Stimulated activated CD8-positive, alpha-beta memory T cell treated with anti-CD3 and anti-CD28 coated beads, Interleukin-7, amount 100 ng/mL, for 24 hours (primary cell): ENCODE data around the gene LPXN.

ENCODE experiments used
- DNase-seq: peaks from one replicate; pipeline ENCODE4 v3.0.0-alpha.2; 2020; ENCODE audit warnings: low read depth

Gene LPXN

DNA sequence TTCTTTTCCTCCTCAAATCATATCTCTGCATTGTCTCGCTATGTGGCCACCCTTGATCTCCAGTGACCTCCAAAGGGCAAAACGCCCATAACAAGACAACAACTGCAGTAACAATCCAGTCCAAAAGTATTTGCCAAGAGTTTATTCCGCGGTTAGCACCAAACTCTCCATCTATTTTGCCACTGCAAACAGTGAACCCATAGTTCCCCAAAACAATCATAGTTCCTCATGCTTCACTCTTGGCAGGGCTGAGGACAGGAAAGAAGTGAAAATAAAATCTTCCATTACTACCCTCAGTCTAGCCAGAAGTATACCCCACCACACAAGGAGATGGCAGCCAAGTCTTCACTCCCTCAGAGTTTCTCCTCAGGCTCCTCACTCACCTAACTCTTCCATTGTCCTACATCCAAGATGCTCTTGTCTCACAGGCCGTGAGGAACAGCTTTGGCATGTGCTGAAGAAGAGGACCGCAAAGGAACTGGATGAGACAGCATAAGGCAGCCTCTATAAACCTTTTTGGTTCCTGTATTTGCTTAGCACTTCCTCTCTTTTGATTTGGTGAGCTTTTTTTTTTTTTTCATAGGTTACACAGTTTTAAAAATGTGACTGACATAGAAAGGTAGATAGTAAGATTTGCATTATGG, at the start of gene LPXN:
LPXN (minus strand) TSS at position 480 of the 644 bp plus-strand sequence; CDS start at position 396, 84 bp downstream.
- no peak for DNase-seq

DNA sequence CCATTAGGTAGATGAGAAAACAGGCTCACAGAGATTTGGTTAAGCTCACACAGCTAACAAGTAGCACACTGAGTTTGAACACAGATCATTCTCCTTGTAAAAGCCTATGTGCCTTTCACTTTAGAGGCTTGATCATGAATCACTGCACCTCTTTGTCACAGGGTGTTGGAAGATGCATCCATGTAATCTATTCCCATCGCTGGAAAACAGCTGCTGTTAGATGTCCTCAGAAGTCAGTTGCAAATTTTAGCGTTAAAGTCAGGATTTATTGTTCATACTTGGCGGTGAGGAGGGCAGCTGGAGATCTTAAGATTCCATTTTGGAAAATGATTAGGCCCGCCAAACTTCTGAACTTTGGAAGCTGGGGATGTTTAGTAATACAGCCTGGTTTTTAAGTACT, 49.4 kb upstream of the LPXN start:
- DNase-seq = no peak

- no peak for DNase-seq
Observed at GRCh38 chr11:58622344-58622743, 46.7 kb upstream of the LPXN start, which contains the start of gene CNTF. TSS of gene CNTF (plus strand) at chr11:58622665. CDS start at chr11:58622753, 88 bp downstream.

- no peak for DNase-seq
Observed at GRCh38 chr11:58621586-58622262, 46.1 kb upstream of the LPXN start.

DNA sequence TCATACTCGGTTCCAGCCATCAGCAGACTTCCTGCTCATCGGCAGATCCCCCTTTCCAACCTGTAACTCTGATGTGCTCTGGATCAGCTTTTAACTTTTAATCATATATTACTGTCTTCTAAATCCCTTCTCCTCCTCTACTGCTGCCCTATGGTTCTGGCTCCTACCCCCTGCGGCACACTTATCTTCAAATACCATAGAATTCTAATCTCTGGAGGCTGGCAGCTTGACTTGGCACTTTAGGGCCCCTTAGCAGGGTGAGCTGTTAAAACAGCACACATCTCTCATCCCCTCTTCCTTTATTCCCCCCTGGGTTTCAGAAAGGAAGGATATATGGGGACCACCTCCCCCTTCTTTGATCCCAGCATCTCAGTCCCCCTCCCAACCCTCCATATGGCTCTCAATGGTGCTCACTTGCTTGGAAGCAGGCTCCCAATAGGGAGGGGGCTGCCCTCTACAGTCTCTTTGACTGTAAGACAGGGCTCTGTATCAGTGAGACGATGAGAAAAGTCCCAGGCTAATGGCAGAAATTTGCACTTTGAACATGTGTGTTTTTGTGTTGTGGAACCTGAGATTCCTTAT, 42.4 kb upstream of the LPXN start:
- no peak for DNase-seq

- no peak for DNase-seq
Observed at GRCh38 chr11:58616594-58616993, 40.9 kb upstream of the LPXN start.

DNA sequence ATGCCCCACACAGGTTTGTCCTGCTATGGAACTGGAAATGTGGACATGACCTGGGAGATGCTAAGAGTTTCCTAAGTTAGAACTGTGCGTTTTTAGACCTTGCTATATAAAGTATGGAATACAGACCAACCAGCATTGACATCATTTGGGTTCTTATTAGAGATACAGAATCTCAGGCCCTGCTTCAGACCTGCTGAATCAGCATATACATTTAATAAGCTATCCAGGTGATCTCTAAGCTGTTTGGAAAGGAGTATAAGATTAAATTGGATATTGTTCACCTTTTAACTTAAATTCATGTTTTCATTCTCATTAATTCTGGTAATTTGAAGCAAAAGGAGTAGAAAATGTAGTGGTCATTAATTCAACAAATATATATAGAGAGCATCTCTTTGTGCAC, 39.9 kb upstream of the LPXN start:
- DNase-seq = no peak

DNA sequence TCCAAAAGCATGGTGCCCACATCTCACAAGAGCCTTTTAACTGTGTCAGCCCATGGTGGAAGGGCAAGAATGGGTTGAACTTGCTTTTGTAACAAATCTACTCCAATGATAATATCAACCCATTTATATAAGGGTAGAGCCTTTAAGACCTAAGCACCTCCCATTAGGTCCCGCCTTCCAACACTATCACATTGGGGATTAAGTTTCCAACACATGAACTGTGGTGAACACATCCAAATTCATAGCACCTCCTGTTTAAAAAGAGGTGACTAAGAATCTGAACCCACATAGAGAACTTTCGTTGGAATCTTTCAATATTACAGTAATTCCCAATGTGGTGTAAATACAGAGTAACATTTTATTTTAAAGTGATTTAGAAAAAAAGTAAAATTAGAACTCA, 37.6 kb upstream of the LPXN start:
- DNase-seq = no peak

DNA sequence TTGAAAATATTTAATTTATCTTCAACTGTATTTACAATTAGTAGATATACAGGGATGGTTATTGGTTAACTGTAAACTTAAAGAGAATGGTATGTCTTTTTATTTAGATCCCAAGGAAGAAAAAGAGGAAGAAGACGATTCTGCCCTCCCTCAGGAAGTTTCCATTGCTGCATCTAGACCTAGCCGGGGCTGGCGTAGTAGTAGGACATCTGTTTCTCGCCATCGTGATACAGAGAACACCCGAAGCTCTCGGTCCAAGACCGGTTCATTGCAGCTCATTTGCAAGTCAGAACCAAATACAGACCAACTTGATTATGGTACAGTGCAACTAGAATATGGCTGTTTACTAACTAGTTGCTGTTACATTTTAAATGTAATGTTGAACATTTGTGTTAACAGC, 34.1 kb upstream of the LPXN start:
- DNase-seq = no peak

DNA sequence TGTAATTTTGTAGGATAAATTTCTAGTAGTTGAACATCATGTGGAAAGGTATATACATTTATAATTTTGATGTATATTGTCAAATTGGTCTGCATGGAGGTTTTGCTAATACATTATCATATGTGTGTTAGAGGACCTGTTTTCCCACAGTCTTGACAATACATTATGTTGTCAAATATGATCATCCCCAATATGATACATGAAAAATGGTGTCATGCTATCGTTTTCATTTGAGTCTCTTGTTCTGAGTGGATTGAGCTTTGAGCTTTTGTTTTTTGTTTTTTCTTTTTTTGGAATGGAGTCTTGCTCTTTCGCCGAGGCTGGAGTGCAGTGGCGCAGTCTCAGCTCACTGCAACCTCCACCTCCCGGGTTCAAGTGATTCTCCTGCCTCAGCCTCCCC, 32.7 kb upstream of the LPXN start:
- no peak for DNase-seq

- DNase-seq = no peak
Observed at GRCh38 chr11:58606930-58607714, 31.5 kb upstream of the LPXN start.

- DNase-seq = no peak
Observed at GRCh38 chr11:58600510-58600909, 24.9 kb upstream of the LPXN start.

DNA sequence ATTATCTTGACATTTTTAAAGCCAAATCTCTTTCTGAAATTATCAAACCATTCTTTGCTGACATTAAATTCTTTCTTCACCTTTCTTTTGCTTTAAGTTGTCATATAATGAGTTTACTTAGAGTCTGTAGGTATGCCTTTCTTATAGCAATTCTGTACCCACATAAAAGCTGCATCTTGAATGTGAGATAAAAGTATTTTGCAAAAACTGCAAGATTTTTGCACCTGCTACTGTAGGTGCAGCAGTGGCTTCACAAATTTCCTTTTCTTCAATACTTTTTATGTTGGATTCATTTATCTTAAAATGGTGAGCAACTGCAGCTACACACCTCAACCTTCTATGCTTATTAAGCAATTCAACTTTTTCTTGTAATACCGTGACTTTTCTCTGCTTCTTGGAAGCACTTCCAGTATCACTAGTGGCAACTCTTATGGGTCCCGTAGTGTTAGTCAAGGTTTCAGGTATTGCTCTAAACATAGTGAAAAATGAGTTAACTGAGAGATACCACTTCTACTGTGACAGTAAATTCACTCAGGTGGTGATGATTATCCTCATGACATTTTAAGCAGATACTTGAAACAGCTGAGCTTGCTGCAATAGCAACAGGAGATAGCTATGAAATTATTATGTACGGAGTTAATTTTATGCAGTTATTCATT, 22.0 kb upstream of the LPXN start:
- DNase-seq = no peak

DNA sequence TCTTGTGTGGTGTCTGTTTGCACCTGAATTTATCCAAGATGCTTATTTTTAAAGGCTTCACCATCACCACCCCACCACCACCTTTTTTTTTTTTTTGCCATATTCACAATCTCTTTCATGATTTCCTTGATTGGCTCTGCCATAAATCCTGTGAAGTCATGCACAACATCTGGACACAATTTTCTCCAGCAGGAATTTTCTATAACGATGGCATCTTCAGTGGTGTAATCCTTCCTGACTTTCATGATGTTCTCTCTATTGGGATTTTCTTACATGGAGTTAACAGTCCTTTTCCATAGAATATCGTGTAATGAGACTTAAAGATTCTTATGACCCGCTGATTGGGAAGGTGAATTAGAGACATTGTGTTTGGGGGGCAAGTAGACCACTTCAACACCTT, 21.0 kb upstream of the LPXN start:
- no peak for DNase-seq

GRCh38 chr11:58594826-58595225, 19.2 kb upstream of the LPXN start:
- DNase-seq = no peak

GRCh38 chr11:58592760-58593472, 17.3 kb upstream of the LPXN start:
- no peak for DNase-seq

- DNase-seq = no peak
Observed at GRCh38 chr11:58591659-58592058, 16.0 kb upstream of the LPXN start.

- DNase-seq = no peak
Observed at GRCh38 chr11:58586998-58587397, 11.3 kb upstream of the LPXN start.

DNA sequence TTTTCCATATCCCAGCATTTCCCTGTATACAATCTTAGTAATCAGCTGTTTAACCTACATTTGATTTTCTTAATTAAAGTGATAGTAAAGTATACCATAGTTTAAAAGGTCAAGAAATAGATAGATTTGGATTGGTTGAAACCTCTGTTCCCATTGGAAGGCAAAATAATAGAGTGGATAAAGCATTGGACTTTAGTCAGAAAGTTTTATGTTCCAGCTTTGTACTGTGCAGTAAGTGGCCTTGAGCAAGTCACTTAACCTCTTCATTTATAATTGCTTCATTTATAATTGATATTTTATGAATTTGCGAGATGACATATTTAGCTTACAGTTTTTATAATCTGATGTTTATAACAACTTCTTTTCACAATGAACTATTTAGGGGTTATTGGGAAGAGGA, 6.8 kb upstream of the LPXN start:
- DNase-seq = no peak

DNA sequence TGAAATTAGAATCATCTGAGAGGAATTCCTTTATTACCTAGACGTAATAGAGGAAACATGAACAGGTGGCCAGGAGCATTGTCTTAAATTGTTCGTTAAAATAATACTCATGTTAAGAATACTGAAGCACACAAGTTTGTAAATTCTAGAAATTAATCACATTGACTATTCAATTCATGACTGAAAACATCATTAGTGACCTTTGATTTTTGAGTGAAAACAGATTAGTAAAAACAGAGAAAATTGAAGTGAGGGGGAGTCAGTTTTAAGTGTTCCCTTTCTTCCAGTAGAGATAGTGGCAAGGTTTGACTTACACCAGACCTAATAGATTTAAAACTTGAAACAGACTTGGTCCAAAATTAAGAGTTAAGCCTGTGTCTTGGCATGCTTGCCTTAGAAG, 4.7 kb upstream of the LPXN start:
- DNase-seq = no peak
